Endodermal cell (in vitro differentiated cells): ENCODE data around the gene ZMIZ1. TPM values are rescaled to one million over a fixed set of nuclear protein-coding genes. Genes with fewer than 3 reads are reported as not detected.
A peak's percentile ranks its signal among the peaks of the same experiment; 100 is the strongest.

ENCODE experiments used
- DNase-seq: peaks from one replicate; pipeline ENCODE4 v3.0.0-alpha.2; 2017
- H3K27ac ChIP-seq: 2 replicates; pipeline ENCODE4 v1.5.1; 2013; ENCODE audit warnings: mild to moderate bottlenecking, low read depth, low read length, moderate library complexity
- H3K27me3 ChIP-seq: 2 replicates; pipeline ENCODE4 v1.6.1; 2013; ENCODE audit warnings: mild to moderate bottlenecking, low read length, moderate library complexity; ENCODE audit not compliant: insufficient read depth, control insufficient read depth, poor library complexity, severe bottlenecking
- H3K36me3 ChIP-seq: 2 replicates; pipeline ENCODE4 v1.7.0; 2013; ENCODE audit warnings: mild to moderate bottlenecking, low read length, moderate library complexity; ENCODE audit not compliant: control insufficient read depth, insufficient read depth
- H3K4me1 ChIP-seq: one replicate; pipeline ENCODE4 v1.7.0; 2013; ENCODE audit warnings: low read length; ENCODE audit not compliant: control insufficient read depth, insufficient read depth
- H3K4me3 ChIP-seq: 2 replicates; pipeline ENCODE4 v1.5.1; 2013; ENCODE audit warnings: mild to moderate bottlenecking, low read length, moderate library complexity
- H3K9ac ChIP-seq: 2 replicates; pipeline ENCODE4 v1.6.1; 2013; ENCODE audit warnings: mild to moderate bottlenecking, low read length, moderate library complexity; ENCODE audit not compliant: poor library complexity, severe bottlenecking; ENCODE audit errors: extremely low read depth
- H3K9me3 ChIP-seq: 2 replicates; pipeline ENCODE4 v1.6.1; 2013; ENCODE audit warnings: mild to moderate bottlenecking, low read length, moderate library complexity; ENCODE audit not compliant: control insufficient read depth
- H3K27ac Mint-ChIP-seq: 2 replicates; pipeline ENCODE4 v1.8.0; 2020; ENCODE audit warnings: mixed read lengths
- H3K27me3 Mint-ChIP-seq: 2 replicates; pipeline ENCODE4 v1.8.0; 2021; ENCODE audit warnings: mild to moderate bottlenecking, mixed read lengths; ENCODE audit not compliant: insufficient read depth
- H3K36me3 Mint-ChIP-seq: 2 replicates; pipeline ENCODE4 v1.8.0; 2020; ENCODE audit warnings: low read depth, mixed read lengths
- H3K4me1 Mint-ChIP-seq: 2 replicates; pipeline ENCODE4 v1.8.0; 2020; ENCODE audit warnings: mixed read lengths
- H3K4me3 Mint-ChIP-seq: 2 replicates; pipeline ENCODE4 v1.8.0; 2020; ENCODE audit warnings: mild to moderate bottlenecking, moderate library complexity, mixed read lengths
- H3K9me3 Mint-ChIP-seq: 2 replicates; pipeline ENCODE4 v1.8.0; 2020; ENCODE audit warnings: mild to moderate bottlenecking, mixed read lengths
- CTCF ChIP-seq: fragments of 200-600 bp; sonication (generic); conservative IDR thresholded peaks from 2 replicates; pipeline ENCODE4 v1.5.0; 2021; ENCODE audit warnings: antibody characterized with exemption, mild to moderate bottlenecking
- WGBS, 2 experiments: methylation state at CpG; one replicate each; pipeline versions ENCODE4 v1.1.5 to v1.1.7; 2013; ENCODE audit warnings: missing lambda C conversion rate in 2 of 2, mixed read lengths in 1 of 2; ENCODE audit not compliant: insufficient coverage in 1 of 2, insufficient read length in 1 of 2; 5-methylcytosine and 5-hydroxymethylcytosine counted together
- total RNA-seq, 2 donors: library from RNA; stranded (reverse); fragmentation: NEBNext Ultra II Directional in 1 of 2; extraction: Animal tissue kit (Norgen Biotek cat#: 25700) in 1 of 2; gene quantifications; 2 replicates in 1 of 2; 3 replicates in 1 of 2; pipeline ENCODE4 v1.2.1, GENCODE V29; 2021

ZMIZ1 gene
- total RNA-seq, 2 donors from 2014 or later, result 65.3 to 67.5 TPM

- Histone ChIP-seq H3K9ac (no peak overlapping the region), H3K4me1 (peaks cover 21% of the 10 kb centered on the region), H3K4me3 (no peak overlapping the region), H3K9me3 (no peaks in the 10 kb centered on the region), H3K27ac (no peak overlapping the region), H3K27me3 (no peaks in the 10 kb centered on the region), H3K36me3 (peaks cover 33% of the 10 kb centered on the region)
- peak overlapping the region; percentile 72 for H3K27ac Mint-ChIP-seq
- H3K9me3 Mint-ChIP-seq, result no peaks in the 10 kb centered on the region
- WGBS, 2 experiments, result 67 to 76% methylated on average over 3 to 5 of the region's 5 CpGs
- DNase-seq, result no peak
- no peak overlapping the region for H3K4me3 Mint-ChIP-seq
- peaks cover 11% of the 10 kb centered on the region for H3K36me3 Mint-ChIP-seq
- no peak for TF ChIP-seq CTCF
- no peaks in the 10 kb centered on the region for H3K27me3 Mint-ChIP-seq
- H3K4me1 Mint-ChIP-seq, result peaks cover 30% of the 10 kb centered on the region
Measured at GRCh38 chr10:79161557-79161956, 92.8 kb downstream of the ZMIZ1 start.

GRCh38 chr10:79162022-79162421, 93.3 kb downstream of the ZMIZ1 start:
- no peak for DNase-seq
- no peak overlapping the region for H3K27ac ChIP-seq
- no peaks in the 10 kb centered on the region for H3K27me3 ChIP-seq
- Mint-ChIP-seq H3K27ac (peak overlapping the region; percentile 72), H3K9me3 (no peaks in the 10 kb centered on the region), H3K36me3 (peaks cover 15% of the 10 kb centered on the region), H3K4me3 (no peak overlapping the region), H3K27me3 (no peaks in the 10 kb centered on the region), H3K4me1 (peaks cover 25% of the 10 kb centered on the region)
- H3K9me3 ChIP-seq, result no peaks in the 10 kb centered on the region
- WGBS, 2 experiments, result 92 to 95% methylated on average over 10 to 12 of the region's 12 CpGs
- peaks cover 36% of the 10 kb centered on the region for H3K36me3 ChIP-seq
- TF ChIP-seq CTCF, result no peak
- peaks cover 21% of the 10 kb centered on the region for H3K4me1 ChIP-seq
- no peak overlapping the region for H3K9ac ChIP-seq
- H3K4me3 ChIP-seq, result no peak overlapping the region

GRCh38 chr10:79162861-79163665, 94.3 kb downstream of the ZMIZ1 start:
- no peak overlapping the region for H3K27ac Mint-ChIP-seq
- DNase-seq, result no peak
- Histone ChIP-seq H3K4me3 (no peak overlapping the region), H3K4me1 (peaks cover 14% of the 10 kb centered on the region), H3K9ac (no peak overlapping the region), H3K36me3 (peaks cover 41% of the 10 kb centered on the region), H3K27me3 (no peaks in the 10 kb centered on the region), H3K27ac (no peak overlapping the region), H3K9me3 (no peaks in the 10 kb centered on the region)
- peaks cover 16% of the 10 kb centered on the region for H3K4me1 Mint-ChIP-seq
- H3K27me3 Mint-ChIP-seq, result no peaks in the 10 kb centered on the region
- WGBS, 2 experiments, result 89 to 92% methylated on average over 16 to 17 of the region's 17 CpGs
- peaks cover 20% of the 10 kb centered on the region for H3K36me3 Mint-ChIP-seq
- no peak overlapping the region for H3K4me3 Mint-ChIP-seq
- H3K9me3 Mint-ChIP-seq, result no peaks in the 10 kb centered on the region
- no peak for TF ChIP-seq CTCF
